ENCODE results near the gene KCNC1. TPM values are rescaled to one million over a fixed set of nuclear protein-coding genes. Genes with fewer than 3 reads are reported as not detected.

Gene KCNC1
- total RNA-seq, 4 donors from 2014 or later = not detected

DNA sequence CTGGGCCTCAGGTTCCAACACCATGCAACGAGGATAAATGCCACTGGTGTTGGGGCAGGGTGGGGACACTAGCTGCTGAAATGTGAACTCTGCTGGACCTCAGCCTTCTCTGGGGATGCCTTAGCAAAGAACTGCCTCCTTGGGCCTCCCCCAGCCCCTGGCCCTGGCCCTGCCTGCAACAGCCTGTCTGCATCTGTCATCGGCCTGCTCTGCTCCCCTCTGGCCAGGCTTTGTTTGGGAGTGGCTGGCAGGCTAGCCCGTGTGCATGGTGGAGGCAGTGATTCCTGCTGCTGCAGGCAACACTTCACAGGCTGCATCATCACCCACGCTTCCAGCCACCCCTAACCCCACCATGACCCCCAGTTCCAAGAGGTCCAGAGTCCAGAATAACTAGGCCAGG, 26.8 kb upstream of the KCNC1 start:
- WGBS = 62% methylated on average over 3 of the region's 4 CpGs
- peaks cover 23% of the 10 kb centered on the region for H3K27me3 ChIP-seq

DNA sequence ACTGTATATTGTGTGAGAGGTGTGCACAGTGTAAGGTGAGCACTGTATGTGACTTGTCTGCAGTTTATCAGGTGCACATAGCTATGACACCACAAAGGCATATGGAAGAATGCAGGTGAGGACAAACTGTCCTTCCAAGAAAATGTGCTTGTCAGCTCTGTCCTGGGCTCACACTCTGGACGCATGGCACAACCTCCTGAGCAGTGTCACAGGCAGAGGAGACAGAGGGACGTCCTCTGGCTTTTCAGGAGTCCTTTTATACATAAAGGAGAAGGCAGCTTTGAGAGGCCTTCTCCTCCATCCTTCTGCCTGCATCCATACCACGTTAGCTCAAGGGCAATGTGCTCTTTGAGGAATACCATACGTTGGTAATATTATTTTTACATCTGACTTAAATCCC, 22.7 kb upstream of the KCNC1 start:
- TF ChIP-seq CTCF (IDR thresholded peaks at IDR 0.05) (no peak), POLR2AphosphoS5 (IDR thresholded peaks at IDR 0.05) (no peak), POLR2A (IDR thresholded peaks at IDR 0.05) (no peak), EP300 (IDR thresholded peaks at IDR 0.05) (no peak)
- Histone ChIP-seq H3K4me3 (no peak overlapping the region), H3K36me3 (no peaks in the 10 kb centered on the region), H3K27me3 (peaks cover 51% of the 10 kb centered on the region), H3K4me1 (no peaks in the 10 kb centered on the region), H3K9me3 (no peaks in the 10 kb centered on the region), H3K27ac (no peak overlapping the region)
- 27% methylated on average over 4 of the region's 4 CpGs for WGBS
- no peak for DNase-seq (ENCODE audit: low spot score in 2 of 2)

More for the DNA sequence above, 26.8 kb upstream of the KCNC1 start:
- no peak overlapping the region for H3K27ac ChIP-seq
- DNase-seq (ENCODE audit: low spot score in 2 of 2) = no peak
- no peaks in the 10 kb centered on the region for H3K9me3 ChIP-seq
- no peaks in the 10 kb centered on the region for H3K36me3 ChIP-seq
- H3K4me1 ChIP-seq = no peaks in the 10 kb centered on the region
- TF ChIP-seq POLR2AphosphoS5 (IDR thresholded peaks at IDR 0.05) (no peak), CTCF (IDR thresholded peaks at IDR 0.05) (no peak), EP300 (IDR thresholded peaks at IDR 0.05) (no peak), POLR2A (IDR thresholded peaks at IDR 0.05) (no peak)
- H3K4me3 ChIP-seq = no peak overlapping the region

DNA sequence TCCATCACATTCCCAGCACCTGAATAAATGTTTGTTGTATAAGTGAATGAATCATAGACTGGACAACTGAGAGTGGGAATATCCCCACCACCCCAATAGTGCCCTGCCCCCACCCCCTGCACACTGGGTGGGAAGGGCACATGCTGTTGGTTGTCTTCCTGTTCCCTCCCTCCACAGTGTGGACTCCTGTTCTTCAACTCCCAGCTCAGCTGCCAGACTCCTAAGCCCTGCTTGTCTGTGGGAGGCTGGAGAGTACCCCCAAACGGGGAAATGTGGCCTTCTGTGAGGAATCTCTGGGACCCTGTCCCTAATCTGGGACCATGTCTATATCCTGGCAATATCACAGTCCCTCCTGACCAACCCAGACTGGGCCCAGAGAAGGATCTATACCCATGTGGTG, 20.7 kb upstream of the KCNC1 start:
- Histone ChIP-seq H3K9me3 (no peaks in the 10 kb centered on the region), H3K4me3 (no peak overlapping the region), H3K4me1 (no peaks in the 10 kb centered on the region), H3K27me3 (peaks cover 71% of the 10 kb centered on the region), H3K27ac (no peak overlapping the region), H3K36me3 (no peaks in the 10 kb centered on the region)
- no CpG with 5 or more reads among the region's 1 CpG for WGBS
- DNase-seq (ENCODE audit: low spot score in 2 of 2) = no peak
- TF ChIP-seq POLR2A (IDR thresholded peaks at IDR 0.05) (no peak), CTCF (IDR thresholded peaks at IDR 0.05) (no peak), EP300 (IDR thresholded peaks at IDR 0.05) (no peak), POLR2AphosphoS5 (IDR thresholded peaks at IDR 0.05) (no peak)

- 50% methylated on average over 8 of the region's 8 CpGs for WGBS
- Histone ChIP-seq H3K4me1 (peaks cover 5% of the 10 kb centered on the region), H3K27me3 (peaks cover 71% of the 10 kb centered on the region), H3K27ac (no peak overlapping the region), H3K36me3 (no peaks in the 10 kb centered on the region), H3K9me3 (no peaks in the 10 kb centered on the region), H3K4me3 (no peak overlapping the region)
- no peak for DNase-seq (ENCODE audit: low spot score in 2 of 2)
- TF ChIP-seq EP300 (IDR thresholded peaks at IDR 0.05) = no peak
- TF ChIP-seq POLR2A (IDR thresholded peaks at IDR 0.05) = no peak
- no peak for TF ChIP-seq POLR2AphosphoS5 (IDR thresholded peaks at IDR 0.05)
- TF ChIP-seq CTCF (IDR thresholded peaks at IDR 0.05) = no peak
Measured at GRCh38 chr11:17714356-17714854, 20.2 kb upstream of the KCNC1 start.

DNA sequence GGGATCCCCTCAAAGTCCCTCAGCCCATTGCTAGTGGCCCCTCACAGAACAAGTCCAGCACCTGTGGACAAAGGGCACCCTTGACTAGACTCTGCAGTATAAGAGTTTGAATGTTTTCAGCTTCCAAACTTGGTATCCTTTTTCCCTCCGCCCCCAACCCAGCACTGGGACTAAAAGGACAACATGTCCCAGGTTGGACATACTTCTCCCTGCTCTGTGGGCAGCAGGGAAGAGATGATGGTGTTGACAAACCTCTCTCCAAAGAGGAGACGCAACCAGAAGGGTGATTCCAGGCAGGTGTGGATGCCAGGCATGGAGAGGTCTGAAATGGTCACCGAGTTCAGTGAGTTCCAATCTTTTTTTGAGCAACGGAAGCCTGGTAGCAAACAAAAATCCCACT, 19.7 kb upstream of the KCNC1 start:
- Histone ChIP-seq H3K27ac (no peak overlapping the region), H3K9me3 (no peaks in the 10 kb centered on the region), H3K4me3 (no peak overlapping the region), H3K36me3 (no peaks in the 10 kb centered on the region), H3K4me1 (peaks cover 10% of the 10 kb centered on the region), H3K27me3 (peaks cover 71% of the 10 kb centered on the region)
- no peak for TF ChIP-seq CTCF (IDR thresholded peaks at IDR 0.05)
- no peak for TF ChIP-seq EP300 (IDR thresholded peaks at IDR 0.05)
- TF ChIP-seq POLR2A (IDR thresholded peaks at IDR 0.05) = no peak
- no peak for TF ChIP-seq POLR2AphosphoS5 (IDR thresholded peaks at IDR 0.05)
- 81% methylated on average over 4 of the region's 4 CpGs for WGBS
- DNase-seq (ENCODE audit: low spot score in 2 of 2) = no peak
